GM18907 (cell line): Measurements from ENCODE around the gene FADS2.

Experiments
- ATAC-seq: cut with Tn5 transposase; IDR thresholded peaks from one replicate; pipeline ENCODE4 v1.9.1; 2021; ENCODE audit warnings: mild to moderate bottlenecking, moderate library complexity; ENCODE audit not compliant: unreplicated experiment

The FADS2 gene

GRCh38 chr11:61827571-61828378 lies at the start of gene FADS2:
Gene FADS2, plus strand, starts transcription at chr11:61828300. Its CDS starts 91 bp downstream, at chr11:61828391.
- ATAC-seq = peak; percentile 68

- ATAC-seq = no peak
Observed at GRCh38 chr11:61778357-61778886, 49.7 kb upstream of the FADS2 start.

GRCh38 chr11:61778920-61779650 lies 49.0 kb upstream of the FADS2 start:
- no peak for ATAC-seq

GRCh38 chr11:61779666-61780525 lies 48.2 kb upstream of the FADS2 start:
- ATAC-seq = no peak

GRCh38 chr11:61780581-61781162 lies 47.4 kb upstream of the FADS2 start:
- no peak for ATAC-seq

GRCh38 chr11:61781585-61781984 lies 46.5 kb upstream of the FADS2 start:
- ATAC-seq = no peak

GRCh38 chr11:61782299-61782698 lies 45.8 kb upstream of the FADS2 start:
- ATAC-seq = no peak

GRCh38 chr11:61782841-61783240 lies 45.3 kb upstream of the FADS2 start:
- no peak for ATAC-seq

GRCh38 chr11:61783717-61784505 lies 44.2 kb upstream of the FADS2 start:
- no peak for ATAC-seq

- no peak for ATAC-seq
Observed at GRCh38 chr11:61784506-61784805, 43.6 kb upstream of the FADS2 start.

- ATAC-seq = no peak
Observed at GRCh38 chr11:61785837-61786402, 42.2 kb upstream of the FADS2 start.

- ATAC-seq = no peak
Observed at GRCh38 chr11:61787928-61788491, 40.1 kb upstream of the FADS2 start.

- ATAC-seq = peak; percentile 19
Observed at GRCh38 chr11:61791737-61792309, 36.3 kb upstream of the FADS2 start.

- ATAC-seq = peak; percentile 82
Observed at GRCh38 chr11:61792310-61793082, 35.6 kb upstream of the FADS2 start, which contains the start of the genes FEN1 and TMEM258. Gene FEN1, plus strand, starts transcription at chr11:61792911. Its CDS starts 2,451 bp downstream, at chr11:61795362. Gene TMEM258, minus strand, starts transcription at chr11:61792599. Its CDS starts 41 bp downstream, at chr11:61792558.

GRCh38 chr11:61793083-61793828 lies 34.8 kb upstream of the FADS2 start:
- peak; percentile 31 for ATAC-seq

- ATAC-seq = no peak
Observed at GRCh38 chr11:61793829-61794204, 34.3 kb upstream of the FADS2 start.

GRCh38 chr11:61794579-61794978 lies 33.5 kb upstream of the FADS2 start:
- no peak for ATAC-seq
